ENCODE data around the gene PRKAR1B. TPM values are rescaled to one million over a fixed set of nuclear protein-coding genes. Genes with fewer than 3 reads are reported as not detected.

The PRKAR1B gene
- total and polyA plus RNA-seq, 7 donors: 1.4 to 4.6 (median 1.9) TPM

DNA sequence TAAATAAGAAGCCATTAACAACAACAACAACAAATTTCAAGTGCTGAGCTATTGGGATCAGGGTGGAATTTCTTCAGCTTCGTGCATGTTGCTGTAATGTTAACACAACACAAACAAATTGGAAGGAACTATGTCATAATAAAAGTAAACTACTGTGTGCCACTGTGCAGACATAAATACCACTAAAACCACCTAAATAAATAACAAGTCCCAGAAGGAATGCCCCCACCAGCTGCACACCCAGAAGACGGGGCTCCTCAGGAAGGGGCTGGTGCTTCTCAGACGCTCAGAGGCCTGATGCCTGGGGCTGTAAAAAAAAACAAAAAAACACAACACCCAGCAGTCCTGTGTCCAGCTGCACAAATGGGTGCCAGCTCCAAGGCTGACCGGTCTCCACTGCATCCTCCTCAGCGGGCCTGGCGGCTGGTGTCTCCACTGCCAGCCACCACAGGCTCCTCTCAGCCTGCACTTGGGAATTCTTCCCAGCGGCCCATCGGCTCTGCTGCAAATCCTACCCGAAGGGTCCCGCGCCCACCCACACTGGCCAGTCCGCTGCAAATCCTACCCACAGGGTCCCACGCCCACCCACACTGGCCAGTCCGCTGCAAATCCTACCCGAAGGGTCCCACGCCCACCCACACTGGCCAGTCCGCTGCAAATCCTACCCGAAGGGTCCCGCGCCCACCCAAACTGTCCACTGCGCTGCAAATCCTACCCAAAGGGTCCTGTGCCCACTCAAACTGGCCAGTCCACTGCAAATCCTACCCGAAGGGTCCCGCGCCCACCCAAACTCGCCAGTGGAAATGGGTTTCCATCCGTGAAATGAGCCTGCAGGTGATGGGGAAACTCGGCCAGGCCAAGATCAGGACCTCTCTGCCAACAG is 36.4 kb downstream of the PRKAR1B start:
- intact Hi-C loops (cut with DNase I): no loop called here
- peak in 1 of 2 donors; percentile 24 for DNase-seq
- H3K36me3 ChIP-seq (ENCODE audit: insufficient read depth in 1 of 2, low read depth in 1 of 2): no peaks in the 10 kb centered on the region

DNA sequence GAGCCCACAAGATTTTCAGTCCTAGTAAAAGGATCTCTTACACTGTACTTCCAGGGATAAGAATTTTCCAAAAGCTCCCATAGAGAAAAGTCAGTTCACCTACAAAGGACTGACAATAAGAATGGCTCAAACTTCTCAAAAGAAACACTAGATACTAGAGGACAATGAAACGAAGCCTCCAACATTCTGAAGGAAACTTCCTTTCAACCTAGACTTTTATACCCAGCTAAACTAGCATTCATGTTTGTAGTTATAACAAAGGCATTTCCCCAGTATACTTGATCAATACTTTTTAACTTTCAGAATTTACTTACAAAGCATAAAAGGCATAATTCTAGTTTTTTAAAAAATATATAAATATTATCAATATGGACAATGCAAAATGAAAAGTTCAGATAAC is 41.5 kb downstream of the PRKAR1B start:
- ATAC-seq (no peak), DNase-seq (no peak)
- Histone ChIP-seq H3K4me1 (no peaks in the 10 kb centered on the region), H3K4me3 (no peak overlapping the region), H3K36me3 (ENCODE audit: insufficient read depth in 1 of 2, low read depth in 1 of 2) (no peaks in the 10 kb centered on the region), H3K27ac (no peak overlapping the region), H3K27me3 (ENCODE audit: insufficient read depth in 3 of 3, low read length in 2 of 3) (no peaks in the 10 kb centered on the region), H3K9me3 (peaks cover 27% of the 10 kb centered on the region)
- WGBS, 3 donors: 93 to 100% (median 96%) methylated on average over 1 of the region's 1 CpG
- intact Hi-C loops (cut with DNase I): no loop called here
- no peak for TF ChIP-seq CTCF (IDR thresholded peaks at IDR 0.05)

More for the DNA sequence above, 36.4 kb downstream of the PRKAR1B start:
- Histone ChIP-seq H3K9me3 (peaks cover 18% of the 10 kb centered on the region), H3K27me3 (ENCODE audit: insufficient read depth in 3 of 3, low read length in 2 of 3) (no peaks in the 10 kb centered on the region), H3K4me3 (no peak overlapping the region), H3K27ac (no peak overlapping the region), H3K4me1 (no peaks in the 10 kb centered on the region)
- no peak for ATAC-seq
- no peak for TF ChIP-seq CTCF (IDR thresholded peaks at IDR 0.05)
- WGBS, 3 donors: 96 to 98% (median 97%) methylated on average over 27 of the region's 27 CpGs

- H3K36me3 ChIP-seq (ENCODE audit: insufficient read depth in 1 of 2, low read depth in 1 of 2): no peaks in the 10 kb centered on the region
- H3K27ac ChIP-seq: no peak overlapping the region
- H3K27me3 ChIP-seq (ENCODE audit: insufficient read depth in 3 of 3, low read length in 2 of 3): no peaks in the 10 kb centered on the region
- WGBS, 3 donors: 94 to 97% (median 97%) methylated on average over 9 of the region's 9 CpGs
- no peaks in the 10 kb centered on the region for H3K4me1 ChIP-seq
- peak in 1 of 2 donors; percentile 17 for DNase-seq
- H3K4me3 ChIP-seq: no peak overlapping the region
- intact Hi-C loops (cut with DNase I): no loop called here
- no peak for ATAC-seq
- H3K9me3 ChIP-seq: peaks cover 27% of the 10 kb centered on the region
- TF ChIP-seq CTCF (IDR thresholded peaks at IDR 0.05): no peak
Measured at GRCh38 chr7:684416-684815, 42.7 kb downstream of the PRKAR1B start.

- no peak for TF ChIP-seq CTCF (IDR thresholded peaks at IDR 0.05)
- 97 to 98% (median 97%) methylated on average over 18 to 19 of the region's 19 CpGs for WGBS, 3 donors
- ATAC-seq: no peak
Measured at GRCh38 chr7:683526-684205, 43.4 kb downstream of the PRKAR1B start.

More at GRCh38 chr7:683526-684205, 43.4 kb downstream of the PRKAR1B start:
- Histone ChIP-seq H3K4me1 (no peaks in the 10 kb centered on the region), H3K9me3 (peaks cover 27% of the 10 kb centered on the region), H3K36me3 (ENCODE audit: insufficient read depth in 1 of 2, low read depth in 1 of 2) (no peaks in the 10 kb centered on the region), H3K27me3 (ENCODE audit: insufficient read depth in 3 of 3, low read length in 2 of 3) (no peaks in the 10 kb centered on the region), H3K27ac (no peak overlapping the region), H3K4me3 (no peak overlapping the region)
- DNase-seq: peak in 1 of 2 donors; percentile 43
- intact Hi-C loops (cut with DNase I): no loop called here

Measured in psoas muscle (tissue), 8 donors.